Lower lobe of right lung (tissue), 2 donors: ENCODE data around the gene LRP1B. TPM values are rescaled to one million over a fixed set of nuclear protein-coding genes. Genes with fewer than 3 reads are reported as not detected.
"Not testable (repeated sequence)": the region's sequence is repeated elsewhere in the genome, so short reads cannot be mapped to it uniquely, and the experiment has no call there.

Experiments
- ATAC-seq, 2 donors: fragments of 200-7000 bp; cut with Tn5 transposase; one replicate each; pipeline ENCODE4 v1.9.1; 2020 to 2022; ENCODE audit warnings: mild to moderate bottlenecking in 2 of 2, moderate library complexity in 2 of 2
- DNase-seq: peaks from one replicate; pipeline ENCODE4 v3.0.0-alpha.2; 2020
- H3K27ac ChIP-seq: fragments of 200-600 bp; one replicate; pipeline ENCODE4 v1.8.0; 2022
- H3K27me3 ChIP-seq: fragments of 200-600 bp; one replicate; pipeline ENCODE4 v1.8.0; 2022; ENCODE audit warnings: low read depth
- H3K36me3 ChIP-seq: fragments of 200-600 bp; one replicate; pipeline ENCODE4 v1.8.0; 2022; ENCODE audit warnings: mild to moderate bottlenecking
- H3K4me1 ChIP-seq: fragments of 200-600 bp; one replicate; pipeline ENCODE4 v1.8.0; 2022
- H3K4me3 ChIP-seq: fragments of 200-600 bp; one replicate; pipeline ENCODE4 v1.8.0; 2022; ENCODE audit warnings: mild to moderate bottlenecking
- H3K9me3 ChIP-seq: fragments of 200-600 bp; one replicate; pipeline ENCODE4 v1.8.0; 2022
- CTCF ChIP-seq: fragments of 200-600 bp; IDR thresholded peaks from one replicate; pipeline ENCODE4 v1.8.0; 2022; ENCODE audit warnings: antibody characterized with exemption, mild to moderate bottlenecking
- intact Hi-C: fragments of 100-400 bp; cut with DNase I; formaldehyde crosslinking; loops from one replicate; pipeline ENCODE4 v1.11.0; 2022
- total RNA-seq: library from RNA; stranded (reverse); fragmentation: NEBNext Ultra II Directional; extraction: Animal tissue kit (Norgen Biotek cat#: 25700); gene quantifications from one replicate; pipeline ENCODE4 v1.2.1, GENCODE V29; 2021
- donor health status: DM: no; HTN: yes; CAD: no; lungs with severe emphysema.

The LRP1B gene
- total RNA-seq, 1 donor from 2014 or later: 0.09 TPM

GRCh38 chr2:140295767-140296166 is 1835.0 kb downstream of the LRP1B start:
- no peak overlapping the region for H3K27ac ChIP-seq
- no peaks in the 10 kb centered on the region for H3K9me3 ChIP-seq
- H3K36me3 ChIP-seq: no peaks in the 10 kb centered on the region
- H3K4me3 ChIP-seq: no peak overlapping the region
- DNase-seq (no peak), ATAC-seq (no peak)
- intact Hi-C loops: no loop called here
- no peaks in the 10 kb centered on the region for H3K27me3 ChIP-seq
- no peak for TF ChIP-seq CTCF
- no peaks in the 10 kb centered on the region for H3K4me1 ChIP-seq

- no peaks in the 10 kb centered on the region for H3K36me3 ChIP-seq
- no peak overlapping the region for H3K27ac ChIP-seq
- no peaks in the 10 kb centered on the region for H3K9me3 ChIP-seq
- H3K27me3 ChIP-seq: no peaks in the 10 kb centered on the region
- H3K4me3 ChIP-seq: no peak overlapping the region
- DNase-seq: no peak
- H3K4me1 ChIP-seq: no peaks in the 10 kb centered on the region
- no peak for TF ChIP-seq CTCF
- intact Hi-C loops: no loop called here
- ATAC-seq: no peak
Measured at GRCh38 chr2:140288726-140289125, 1842.1 kb downstream of the LRP1B start.

- no peak for TF ChIP-seq CTCF
- Histone ChIP-seq H3K27ac (no peak overlapping the region), H3K27me3 (no peaks in the 10 kb centered on the region), H3K4me1 (no peaks in the 10 kb centered on the region), H3K9me3 (no peaks in the 10 kb centered on the region), H3K36me3 (no peaks in the 10 kb centered on the region), H3K4me3 (no peak overlapping the region)
- DNase-seq: no peak
- no peak for ATAC-seq
- intact Hi-C loops: no loop called here
Measured at GRCh38 chr2:140288213-140288612, 1842.6 kb downstream of the LRP1B start.

GRCh38 chr2:140286377-140286776 is 1844.4 kb downstream of the LRP1B start:
- H3K9me3 ChIP-seq: no peaks in the 10 kb centered on the region
- no peaks in the 10 kb centered on the region for H3K27me3 ChIP-seq
- intact Hi-C loops: no loop called here
- H3K27ac ChIP-seq: no peak overlapping the region
- ATAC-seq (no peak), DNase-seq (no peak)
- no peaks in the 10 kb centered on the region for H3K36me3 ChIP-seq
- no peak overlapping the region for H3K4me3 ChIP-seq
- no peak for TF ChIP-seq CTCF
- no peaks in the 10 kb centered on the region for H3K4me1 ChIP-seq

- H3K27ac ChIP-seq, H3K27me3 ChIP-seq, H3K36me3 ChIP-seq, H3K4me1 ChIP-seq, H3K9me3 ChIP-seq, intact Hi-C loops, H3K4me3 ChIP-seq, DNase-seq, ATAC-seq: not testable (repeated sequence)
Measured at GRCh38 chr2:140277344-140277743, 1853.5 kb downstream of the LRP1B start.

GRCh38 chr2:140276661-140277060 is 1854.2 kb downstream of the LRP1B start:
- intact Hi-C loops: no loop called here
- no peaks in the 10 kb centered on the region for H3K9me3 ChIP-seq
- H3K27me3 ChIP-seq: no peaks in the 10 kb centered on the region
- ATAC-seq (no peak), DNase-seq (no peak)
- no peak overlapping the region for H3K4me3 ChIP-seq
- no peaks in the 10 kb centered on the region for H3K4me1 ChIP-seq
- no peak for TF ChIP-seq CTCF
- no peaks in the 10 kb centered on the region for H3K36me3 ChIP-seq
- no peak overlapping the region for H3K27ac ChIP-seq
